Neural progenitor cell (in vitro differentiated cells): ENCODE results near the gene PHKG1.
"Not testable (repeated sequence)": the region's sequence is repeated elsewhere in the genome, so short reads cannot be mapped to it uniquely, and the experiment has no call there.

ENCODE experiments used
- EZH2 ChIP-seq: fragments of 200-600 bp; sonication (generic); IDR thresholded peaks from 2 replicates; pipeline ENCODE4 v1.6.1; 2017; ENCODE audit warnings: antibody characterized with exemption, mild to moderate bottlenecking, moderate library complexity
- EZH2phosphoT487 ChIP-seq: fragments of 200-600 bp; sonication (generic); IDR thresholded peaks from 2 replicates; pipeline ENCODE4 v1.6.1; 2017; ENCODE audit warnings: antibody characterized with exemption
- TF ChIP-seq, protein P1 (sequence below): fragments of 200-600 bp; sonication (generic); IDR thresholded peaks from 2 replicates; pipeline ENCODE4 v1.5.1; 2017; ENCODE audit warnings: antibody characterized with exemption, mild to moderate bottlenecking

DNA sequence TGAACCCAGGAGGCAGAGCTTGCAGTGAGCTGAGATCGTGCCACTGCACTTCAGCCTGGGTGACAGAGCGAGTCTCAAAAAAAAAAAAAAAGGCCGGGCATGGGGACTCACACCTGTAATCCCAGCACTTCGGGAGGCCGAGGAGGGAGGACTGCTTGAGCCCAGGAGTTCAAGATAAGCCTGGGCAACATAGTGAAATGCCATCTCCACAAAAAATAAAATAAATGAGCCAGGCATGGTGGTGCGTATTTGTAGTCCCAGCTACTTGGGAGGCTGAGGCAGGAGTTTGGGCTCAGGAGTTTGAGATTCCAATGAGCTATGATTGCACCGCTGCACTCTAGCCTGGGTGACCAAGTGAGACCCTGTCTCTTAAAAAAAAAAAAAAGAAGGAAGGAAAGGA lies 60.2 kb downstream of the PHKG1 start:
- not testable (repeated sequence) for TF ChIP-seq EZH2, EZH2phosphoT487
- TF ChIP-seq, protein P1, sequence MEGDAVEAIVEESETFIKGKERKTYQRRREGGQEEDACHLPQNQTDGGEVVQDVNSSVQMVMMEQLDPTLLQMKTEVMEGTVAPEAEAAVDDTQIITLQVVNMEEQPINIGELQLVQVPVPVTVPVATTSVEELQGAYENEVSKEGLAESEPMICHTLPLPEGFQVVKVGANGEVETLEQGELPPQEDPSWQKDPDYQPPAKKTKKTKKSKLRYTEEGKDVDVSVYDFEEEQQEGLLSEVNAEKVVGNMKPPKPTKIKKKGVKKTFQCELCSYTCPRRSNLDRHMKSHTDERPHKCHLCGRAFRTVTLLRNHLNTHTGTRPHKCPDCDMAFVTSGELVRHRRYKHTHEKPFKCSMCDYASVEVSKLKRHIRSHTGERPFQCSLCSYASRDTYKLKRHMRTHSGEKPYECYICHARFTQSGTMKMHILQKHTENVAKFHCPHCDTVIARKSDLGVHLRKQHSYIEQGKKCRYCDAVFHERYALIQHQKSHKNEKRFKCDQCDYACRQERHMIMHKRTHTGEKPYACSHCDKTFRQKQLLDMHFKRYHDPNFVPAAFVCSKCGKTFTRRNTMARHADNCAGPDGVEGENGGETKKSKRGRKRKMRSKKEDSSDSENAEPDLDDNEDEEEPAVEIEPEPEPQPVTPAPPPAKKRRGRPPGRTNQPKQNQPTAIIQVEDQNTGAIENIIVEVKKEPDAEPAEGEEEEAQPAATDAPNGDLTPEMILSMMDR: not testable (repeated sequence)
